Loucy (cell line): ENCODE results near the gene RPP14.

Source experiments
- CTCF ChIP-seq: fragments of 200-600 bp; sonication (generic); conservative IDR thresholded peaks from 2 replicates; pipeline ENCODE4 v1.5.1; 2014; ENCODE audit warnings: mild to moderate bottlenecking, antibody characterized with exemption, low read length
- EZH2phosphoT487 ChIP-seq: fragments of 200-600 bp; IDR thresholded peaks from 2 replicates; pipeline ENCODE4 v1.6.1; 2018; ENCODE audit warnings: antibody characterized with exemption, mild to moderate bottlenecking, moderate library complexity, borderline replicate concordance

GRCh38 chr3:58352626-58353025 is 46.6 kb downstream of the RPP14 start:
- no peak for TF ChIP-seq CTCF
- no peak for TF ChIP-seq EZH2phosphoT487
